H9 (cell line): ENCODE measurements around the gene STAC. TPM values are rescaled to one million over a fixed set of nuclear protein-coding genes. Genes with fewer than 3 reads are reported as not detected.

ENCODE experiments used
- DNase-seq: peaks from one replicate; pipeline ENCODE4 v3.0.0-alpha.2; 2017
- H2AFZ ChIP-seq: one replicate; pipeline ENCODE4 v1.6.1; 2013; ENCODE audit warnings: mild to moderate bottlenecking, low read length, control low read depth, moderate library complexity
- H2AK5ac ChIP-seq: 2 replicates; pipeline ENCODE4 v1.6.1; 2013; ENCODE audit warnings: low read length, control low read depth, mixed read lengths; ENCODE audit not compliant: insufficient read length
- H2BK120ac ChIP-seq: one replicate; pipeline ENCODE4 v1.6.1; 2013; ENCODE audit warnings: low read depth, mild to moderate bottlenecking, low read length, control low read depth, inconsistent platforms; ENCODE audit not compliant: poor library complexity, severe bottlenecking
- H2BK12ac ChIP-seq: 2 replicates; pipeline ENCODE4 v1.6.1; 2013; ENCODE audit warnings: low read length, control low read depth, mixed read lengths, low read depth; ENCODE audit not compliant: insufficient read length
- H2BK15ac ChIP-seq: 2 replicates; pipeline ENCODE4 v1.6.1; 2013; ENCODE audit warnings: low read depth, low read length, control low read depth
- H2BK20ac ChIP-seq: one replicate; pipeline ENCODE4 v1.6.1; 2013; ENCODE audit warnings: low read depth, mild to moderate bottlenecking, low read length, control low read depth, inconsistent platforms; ENCODE audit not compliant: poor library complexity, severe bottlenecking
- H2BK5ac ChIP-seq: 2 replicates; pipeline ENCODE4 v1.6.1; 2013; ENCODE audit warnings: low read length, control low read depth, mixed read lengths; ENCODE audit not compliant: insufficient read length
- H3K14ac ChIP-seq: 2 replicates; pipeline ENCODE4 v1.6.1; 2013; ENCODE audit warnings: low read length, control low read depth; ENCODE audit not compliant: insufficient read depth
- H3K18ac ChIP-seq: 2 replicates; pipeline ENCODE4 v1.6.1; 2013; ENCODE audit warnings: low read depth, mild to moderate bottlenecking, mixed read lengths, low read length, control low read depth; ENCODE audit not compliant: insufficient read length
- H3K23ac ChIP-seq: 2 replicates; pipeline ENCODE4 v1.6.1; 2013; ENCODE audit warnings: low read length, control low read depth, mixed read lengths, low read depth; ENCODE audit not compliant: insufficient read length
- H3K23me2 ChIP-seq: 2 replicates; pipeline ENCODE4 v1.6.1; 2013; ENCODE audit warnings: low read depth, mild to moderate bottlenecking, mixed read lengths, low read length, control low read depth; ENCODE audit not compliant: insufficient read length, poor library complexity, severe bottlenecking
- H3K27ac ChIP-seq: 2 replicates; pipeline ENCODE4 v1.5.1; 2013; ENCODE audit warnings: low read length, control low read depth, mixed read lengths, low read depth; ENCODE audit not compliant: insufficient read length
- H3K27me3 ChIP-seq: 2 replicates; pipeline ENCODE4 v1.6.1; 2013; ENCODE audit warnings: low read length, control low read depth, inconsistent platforms; ENCODE audit not compliant: insufficient read depth
- H3K4ac ChIP-seq: 2 replicates; pipeline ENCODE4 v1.6.1; 2013; ENCODE audit warnings: low read depth, mild to moderate bottlenecking, control low read depth, inconsistent platforms, low read length, moderate library complexity
- H3K4me1 ChIP-seq: 2 replicates; pipeline ENCODE4 v1.6.1; 2013; ENCODE audit warnings: low read length, control low read depth, inconsistent platforms; ENCODE audit not compliant: insufficient read depth
- H3K4me2 ChIP-seq: 2 replicates; pipeline ENCODE4 v1.6.1; 2013; ENCODE audit warnings: low read length, control low read depth, mixed read lengths; ENCODE audit not compliant: insufficient read length, insufficient read depth
- H3K56ac ChIP-seq: 2 replicates; pipeline ENCODE4 v1.6.1; 2013; ENCODE audit warnings: low read depth, mild to moderate bottlenecking, mixed read lengths, low read length, control low read depth; ENCODE audit not compliant: insufficient read length
- H3K79me1 ChIP-seq: 2 replicates; pipeline ENCODE4 v1.6.1; 2013; ENCODE audit warnings: low read depth, mild to moderate bottlenecking, moderate library complexity, low read length, control low read depth, inconsistent platforms; ENCODE audit not compliant: insufficient read depth, poor library complexity, severe bottlenecking
- H3K79me2 ChIP-seq: 2 replicates; pipeline ENCODE4 v1.6.1; 2013; ENCODE audit warnings: low read length, control low read depth, inconsistent platforms; ENCODE audit not compliant: insufficient read depth
- H3K9ac ChIP-seq: 2 replicates; pipeline ENCODE4 v1.6.1; 2013; ENCODE audit warnings: low read length, control low read depth, mixed read lengths; ENCODE audit not compliant: insufficient read length; ENCODE audit errors: extremely low read depth
- H3K9me3 ChIP-seq: one replicate; pipeline ENCODE4 v1.6.1; 2013; ENCODE audit warnings: low read depth, low read length, inconsistent platforms; ENCODE audit not compliant: control insufficient read depth
- H3T11ph ChIP-seq: one replicate; pipeline ENCODE4 v1.6.1; 2013; ENCODE audit warnings: mild to moderate bottlenecking, low read length, control low read depth, inconsistent platforms
- H4K20me1 ChIP-seq: one replicate; pipeline ENCODE4 v1.6.1; 2013; ENCODE audit not compliant: control insufficient read depth, insufficient read length, insufficient read depth
- H4K5ac ChIP-seq: 2 replicates; pipeline ENCODE4 v1.6.1; 2013; ENCODE audit warnings: low read depth, mild to moderate bottlenecking, mixed read lengths, low read length, control low read depth; ENCODE audit not compliant: insufficient read length
- H4K8ac ChIP-seq: replicated peaks from 2 replicates; pipeline ENCODE4 v1.6.1; 2013; ENCODE audit warnings: low read length, control low read depth, mixed read lengths, low read depth; ENCODE audit not compliant: insufficient read length
- H4K91ac ChIP-seq: 2 replicates; pipeline ENCODE4 v1.6.1; 2013; ENCODE audit warnings: low read depth, mild to moderate bottlenecking, moderate library complexity, mixed read lengths, low read length, control low read depth; ENCODE audit not compliant: insufficient read length
- H3K27ac Mint-ChIP-seq, 3 experiments: 2 replicates in 2 of 3; 3 replicates in 1 of 3; pipeline ENCODE4 v1.8.0; 2020 to 2021; ENCODE audit warnings: mixed read lengths in 3 of 3, mild to moderate bottlenecking in 1 of 3, moderate library complexity in 1 of 3
- H3K27me3 Mint-ChIP-seq: 2 replicates; pipeline ENCODE4 v1.8.0; 2021; ENCODE audit warnings: low read depth, mild to moderate bottlenecking, moderate library complexity, mixed read lengths
- H3K36me3 Mint-ChIP-seq, 3 experiments: 2 replicates in 2 of 3; 3 replicates in 1 of 3; pipeline ENCODE4 v1.8.0; 2020 to 2021; ENCODE audit warnings: low read depth in 3 of 3, mixed read lengths in 3 of 3; ENCODE audit not compliant: insufficient read depth in 1 of 3
- H3K4me1 Mint-ChIP-seq, 2 experiments: 2 replicates each; pipeline ENCODE4 v1.8.0; 2020; ENCODE audit warnings: mixed read lengths in 2 of 2
- H3K4me3 Mint-ChIP-seq, 2 experiments: 2 replicates in 1 of 2; 3 replicates in 1 of 2; pipeline ENCODE4 v1.8.0; 2020 to 2021; ENCODE audit warnings: mild to moderate bottlenecking in 2 of 2, mixed read lengths in 2 of 2, moderate library complexity in 1 of 2
- H3K9me3 Mint-ChIP-seq, 2 experiments: 2 replicates in 1 of 2; 3 replicates in 1 of 2; pipeline ENCODE4 v1.8.0; 2020; ENCODE audit warnings: mild to moderate bottlenecking in 2 of 2, mixed read lengths in 2 of 2, moderate library complexity in 1 of 2
- WGBS: extraction: QIAGEN DNeasy Blood & Tissue Kit; methylation state at CpG from one replicate; pipeline ENCODE4 v1.1.7; 2013; ENCODE audit warnings: missing lambda C conversion rate, low lambda C conversion rate, mixed read lengths; ENCODE audit not compliant: insufficient read length; ENCODE audit errors: extremely low coverage; 5-methylcytosine and 5-hydroxymethylcytosine counted together
- total RNA-seq: library from RNA; stranded (reverse); gene quantifications from 2 replicates; pipeline ENCODE4 v1.2.1, GENCODE V29; 2021
- TF ChIP-seq, protein P1 (sequence below): fragments of 200-600 bp; sonication (generic); conservative IDR thresholded peaks from 3 replicates; pipeline ENCODE4 v1.8.0; 2021; ENCODE audit warnings: antibody characterized with exemption, mild to moderate bottlenecking

Gene STAC
- total RNA-seq, 1 experiment from 2014 or later, result 3.0 TPM

DNA sequence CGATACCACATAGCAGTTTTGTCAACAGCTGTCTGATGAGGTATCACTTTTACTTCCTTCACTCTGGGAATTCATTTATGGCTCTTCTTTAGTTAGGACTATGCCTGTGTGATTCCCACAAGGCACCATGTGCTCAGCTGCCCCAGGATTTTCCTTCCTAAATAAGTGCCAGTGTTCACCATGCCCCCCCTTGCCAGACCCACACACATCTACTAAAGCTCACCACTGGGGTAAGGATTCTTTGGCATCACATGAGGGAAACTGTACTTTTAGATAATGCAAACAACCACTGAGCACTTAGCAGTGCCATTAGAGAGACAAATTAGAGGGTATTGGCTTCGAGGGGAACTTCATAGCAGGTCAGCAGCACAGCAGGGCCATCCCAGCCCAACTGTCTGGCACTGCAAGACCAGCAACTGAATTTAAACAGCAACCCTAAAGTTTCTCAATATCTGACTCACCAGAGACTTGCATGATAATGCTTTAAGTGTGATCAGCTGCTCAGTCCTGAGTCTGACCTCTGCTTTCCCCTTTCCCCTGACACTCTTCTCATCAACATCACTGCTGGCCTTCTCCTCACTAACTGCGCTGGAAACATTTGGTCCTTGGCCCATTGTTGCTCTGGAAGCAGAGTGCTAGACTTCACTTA lies 114.3 kb downstream of the STAC start:
- Histone ChIP-seq H2BK20ac (no peak overlapping the region), H3K14ac (no peak overlapping the region), H3K9ac (no peak overlapping the region), H4K20me1 (no peaks in the 10 kb centered on the region), H3K18ac (no peak overlapping the region), H3K9me3 (no peaks in the 10 kb centered on the region), H3K27ac (no peak overlapping the region), H3T11ph (no peak overlapping the region), H2BK12ac (no peak overlapping the region), H4K91ac (no peak overlapping the region), H4K5ac (no peak overlapping the region), H3K56ac (no peak overlapping the region), H3K4me2 (no peak overlapping the region), H3K23ac (no peak overlapping the region), H3K27me3 (no peaks in the 10 kb centered on the region), H4K8ac (no peak overlapping the region), H3K79me1 (no peaks in the 10 kb centered on the region), H3K4me1 (0 out of 2 replicates have a peak, but pooled peaks cover 3% of the 10 kb centered on the region), H3K79me2 (no peaks in the 10 kb centered on the region), H2BK5ac (no peak overlapping the region), H2BK120ac (no peak overlapping the region), H3K4ac (no peak overlapping the region), H2AK5ac (no peak overlapping the region), H2BK15ac (no peak overlapping the region), H3K23me2 (no peaks in the 10 kb centered on the region), H2AFZ (no peak overlapping the region)
- no peak for DNase-seq
- H3K27ac Mint-ChIP-seq, result no peak overlapping the region
- no peaks in the 10 kb centered on the region for H3K9me3 Mint-ChIP-seq
- no peaks in the 10 kb centered on the region for H3K27me3 Mint-ChIP-seq
- TF ChIP-seq, protein P1, sequence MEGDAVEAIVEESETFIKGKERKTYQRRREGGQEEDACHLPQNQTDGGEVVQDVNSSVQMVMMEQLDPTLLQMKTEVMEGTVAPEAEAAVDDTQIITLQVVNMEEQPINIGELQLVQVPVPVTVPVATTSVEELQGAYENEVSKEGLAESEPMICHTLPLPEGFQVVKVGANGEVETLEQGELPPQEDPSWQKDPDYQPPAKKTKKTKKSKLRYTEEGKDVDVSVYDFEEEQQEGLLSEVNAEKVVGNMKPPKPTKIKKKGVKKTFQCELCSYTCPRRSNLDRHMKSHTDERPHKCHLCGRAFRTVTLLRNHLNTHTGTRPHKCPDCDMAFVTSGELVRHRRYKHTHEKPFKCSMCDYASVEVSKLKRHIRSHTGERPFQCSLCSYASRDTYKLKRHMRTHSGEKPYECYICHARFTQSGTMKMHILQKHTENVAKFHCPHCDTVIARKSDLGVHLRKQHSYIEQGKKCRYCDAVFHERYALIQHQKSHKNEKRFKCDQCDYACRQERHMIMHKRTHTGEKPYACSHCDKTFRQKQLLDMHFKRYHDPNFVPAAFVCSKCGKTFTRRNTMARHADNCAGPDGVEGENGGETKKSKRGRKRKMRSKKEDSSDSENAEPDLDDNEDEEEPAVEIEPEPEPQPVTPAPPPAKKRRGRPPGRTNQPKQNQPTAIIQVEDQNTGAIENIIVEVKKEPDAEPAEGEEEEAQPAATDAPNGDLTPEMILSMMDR, result no peak
- H3K4me1 Mint-ChIP-seq, result peaks cover 6 to 8% of the 10 kb centered on the region in 2 experiments
- no peak overlapping the region for H3K4me3 Mint-ChIP-seq
- H3K36me3 Mint-ChIP-seq, result no peaks in the 10 kb centered on the region
- WGBS, result no CpG with 5 or more reads among the region's 3 CpGs
